Right lobe of liver (tissue), 4 donors: Measurements from ENCODE around the gene DRC1.

ENCODE experiments used
- POLR2A ChIP-seq: fragments of 450-650 bp; IDR thresholded peaks from one replicate; pipeline ENCODE4 v1.6.1; 2017; ENCODE audit warnings: antibody characterized with exemption, mild to moderate bottlenecking
- TF ChIP-seq, protein P1 (sequence below), 4 donors: fragments of 200-600 bp in 3 of 4; fragments of 450-650 bp in 1 of 4; IDR thresholded peaks; one replicate each; pipeline versions ENCODE4 v1.5.1 to v1.8.0; 2016 to 2022; ENCODE audit warnings: antibody characterized with exemption in 4 of 4, mild to moderate bottlenecking in 2 of 4
- donor health status: DM: no; HTN: no; CAD: no.
- donor health status: DM: no; HTN: no; CAD: no.
- donor health status: DM: no; HTN: yes; CAD: no.

DNA sequence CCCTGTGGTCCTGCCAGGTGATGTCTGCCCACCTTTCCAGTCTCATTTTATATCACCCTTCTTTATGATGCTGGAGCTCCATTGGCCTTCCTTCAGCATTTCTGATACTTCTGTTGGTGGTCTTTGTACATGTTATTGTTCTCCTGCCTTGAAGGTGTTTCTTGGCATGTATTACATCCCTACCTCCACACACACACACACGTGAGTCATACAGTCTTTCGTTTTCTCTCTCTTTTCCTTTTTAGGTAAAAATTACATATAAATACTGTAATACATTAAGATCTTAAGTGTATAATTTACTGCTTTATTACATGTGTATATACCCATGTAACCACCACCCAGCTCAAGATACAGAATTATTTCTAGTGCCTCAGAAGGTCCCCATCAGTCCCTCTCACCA lies 44.9 kb upstream of the DRC1 start:
- TF ChIP-seq, protein P1, sequence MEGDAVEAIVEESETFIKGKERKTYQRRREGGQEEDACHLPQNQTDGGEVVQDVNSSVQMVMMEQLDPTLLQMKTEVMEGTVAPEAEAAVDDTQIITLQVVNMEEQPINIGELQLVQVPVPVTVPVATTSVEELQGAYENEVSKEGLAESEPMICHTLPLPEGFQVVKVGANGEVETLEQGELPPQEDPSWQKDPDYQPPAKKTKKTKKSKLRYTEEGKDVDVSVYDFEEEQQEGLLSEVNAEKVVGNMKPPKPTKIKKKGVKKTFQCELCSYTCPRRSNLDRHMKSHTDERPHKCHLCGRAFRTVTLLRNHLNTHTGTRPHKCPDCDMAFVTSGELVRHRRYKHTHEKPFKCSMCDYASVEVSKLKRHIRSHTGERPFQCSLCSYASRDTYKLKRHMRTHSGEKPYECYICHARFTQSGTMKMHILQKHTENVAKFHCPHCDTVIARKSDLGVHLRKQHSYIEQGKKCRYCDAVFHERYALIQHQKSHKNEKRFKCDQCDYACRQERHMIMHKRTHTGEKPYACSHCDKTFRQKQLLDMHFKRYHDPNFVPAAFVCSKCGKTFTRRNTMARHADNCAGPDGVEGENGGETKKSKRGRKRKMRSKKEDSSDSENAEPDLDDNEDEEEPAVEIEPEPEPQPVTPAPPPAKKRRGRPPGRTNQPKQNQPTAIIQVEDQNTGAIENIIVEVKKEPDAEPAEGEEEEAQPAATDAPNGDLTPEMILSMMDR (IDR thresholded peaks at IDR 0.05): no peak
- no peak for TF ChIP-seq POLR2A
